ENCODE data around the gene KRTAP2-1. TPM values are rescaled to one million over a fixed set of nuclear protein-coding genes. Genes with fewer than 3 reads are reported as not detected.
"Not testable (repeated sequence)": the region's sequence is repeated elsewhere in the genome, so short reads cannot be mapped to it uniquely, and the experiment has no call there.

Gene KRTAP2-1
- not detected for polyA plus RNA-seq (2012; ENCODE audit: insufficient read depth, insufficient read length)

GRCh38 chr17:41046735-41047465 lies at the start of gene KRTAP2-1:
KRTAP2-1 (minus strand) TSS chr17:41047316; CDS start chr17:41047267, 49 bp downstream.
- DNase-seq (ENCODE audit: low read depth, low spot score) = not testable (repeated sequence)

GRCh38 chr17:41096055-41096454 lies 48.9 kb upstream of the KRTAP2-1 start:
- DNase-seq (ENCODE audit: low read depth, low spot score) = no peak
- H3K4me3 ChIP-seq (ENCODE audit: low read length) = no peak overlapping the region

More at GRCh38 chr17:41046735-41047465, at the start of gene KRTAP2-1:
- not testable (repeated sequence) for H3K4me3 ChIP-seq (ENCODE audit: low read length)

GRCh38 chr17:41088760-41089352 lies 41.7 kb upstream of the KRTAP2-1 start:
- H3K4me3 ChIP-seq (ENCODE audit: low read length); DNase-seq (ENCODE audit: low read depth, low spot score): not testable (repeated sequence)

DNA sequence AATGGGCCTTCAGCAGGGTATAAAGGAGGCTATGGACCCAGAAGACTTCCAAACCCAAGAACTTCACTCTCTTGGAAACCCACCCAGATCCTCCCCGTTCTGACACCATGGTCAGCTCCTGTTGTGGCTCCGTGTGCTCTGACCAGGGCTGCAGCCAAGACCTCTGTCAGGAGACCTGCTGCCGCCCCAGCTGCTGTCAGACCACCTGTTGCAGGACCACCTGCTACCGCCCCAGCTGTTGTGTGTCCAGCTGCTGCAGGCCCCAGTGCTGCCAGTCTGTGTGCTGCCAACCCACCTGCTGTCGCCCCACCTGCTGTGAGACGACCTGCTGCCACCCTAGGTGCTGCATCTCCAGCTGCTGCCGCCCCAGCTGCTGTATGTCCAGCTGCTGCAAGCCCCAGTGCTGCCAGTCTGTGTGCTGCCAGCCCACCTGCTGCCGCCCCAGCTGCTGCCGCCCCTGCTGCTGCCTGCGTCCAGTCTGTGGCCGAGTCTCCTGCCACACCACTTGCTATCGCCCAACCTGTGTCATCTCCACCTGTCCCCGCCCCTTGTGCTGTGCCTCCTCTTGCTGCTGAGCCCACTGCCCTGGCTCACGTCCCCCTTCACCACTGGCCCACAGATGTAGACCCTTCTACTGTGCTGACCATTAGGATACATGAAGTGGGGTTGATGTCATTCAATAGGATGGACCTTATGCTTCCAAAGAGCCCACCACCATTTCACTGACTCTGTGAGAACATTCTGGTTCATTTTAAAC lies 37.2 kb upstream of the KRTAP2-1 start, which contains the start of gene KRTAP4-7:
TSS of gene KRTAP4-7 (plus strand) at position 51 of the 757 bp plus-strand sequence. CDS start at position 108, 57 bp downstream.
- H3K4me3 ChIP-seq (ENCODE audit: low read length); DNase-seq (ENCODE audit: low read depth, low spot score): not testable (repeated sequence)

DNA sequence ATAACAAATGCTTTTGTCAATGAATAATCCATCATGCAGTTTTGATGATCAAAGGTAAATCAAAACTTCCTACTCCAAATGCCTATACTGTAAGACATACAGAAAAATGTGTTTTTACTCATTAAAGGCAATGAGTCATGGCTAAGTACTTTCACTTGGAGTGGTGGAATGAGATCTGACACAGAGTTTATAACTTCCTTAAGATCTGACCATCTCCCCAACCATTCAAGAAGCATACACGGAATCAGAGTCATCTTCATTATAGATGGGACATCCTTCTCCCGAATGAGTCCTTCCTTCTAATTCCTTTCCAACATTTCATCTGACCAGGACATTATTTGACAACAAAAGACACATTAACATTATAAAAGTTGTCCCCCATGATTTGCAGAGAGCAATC lies 36.3 kb upstream of the KRTAP2-1 start:
- not testable (repeated sequence) for H3K4me3 ChIP-seq (ENCODE audit: low read length); DNase-seq (ENCODE audit: low read depth, low spot score)

- DNase-seq (ENCODE audit: low read depth, low spot score) = no peak
- H3K4me3 ChIP-seq (ENCODE audit: low read length) = no peak overlapping the region
Observed at GRCh38 chr17:41082626-41083025, 35.5 kb upstream of the KRTAP2-1 start.

DNA sequence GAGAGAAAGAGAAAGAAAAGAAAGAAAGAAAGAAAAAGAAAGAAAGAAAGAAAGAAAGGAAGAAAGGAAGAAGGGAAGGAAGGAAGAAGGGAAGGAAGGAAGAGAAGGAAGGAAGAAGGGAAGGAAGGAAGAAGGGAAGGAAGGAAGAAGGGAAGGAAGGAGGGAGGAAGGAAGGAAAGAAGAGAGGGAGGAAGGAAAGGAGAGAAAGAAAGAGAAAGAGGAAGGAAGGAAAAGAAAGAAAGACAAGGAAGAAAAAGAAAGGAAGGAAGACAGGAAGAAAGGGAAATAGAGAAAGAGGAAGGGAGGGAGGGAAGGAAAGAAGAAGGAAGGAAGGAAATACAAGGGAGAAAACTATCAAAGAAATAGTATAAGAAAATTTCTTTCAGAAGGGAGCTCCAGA lies 29.7 kb upstream of the KRTAP2-1 start:
- H3K4me3 ChIP-seq (ENCODE audit: low read length) = no peak overlapping the region
- DNase-seq (ENCODE audit: low read depth, low spot score) = no peak

DNA sequence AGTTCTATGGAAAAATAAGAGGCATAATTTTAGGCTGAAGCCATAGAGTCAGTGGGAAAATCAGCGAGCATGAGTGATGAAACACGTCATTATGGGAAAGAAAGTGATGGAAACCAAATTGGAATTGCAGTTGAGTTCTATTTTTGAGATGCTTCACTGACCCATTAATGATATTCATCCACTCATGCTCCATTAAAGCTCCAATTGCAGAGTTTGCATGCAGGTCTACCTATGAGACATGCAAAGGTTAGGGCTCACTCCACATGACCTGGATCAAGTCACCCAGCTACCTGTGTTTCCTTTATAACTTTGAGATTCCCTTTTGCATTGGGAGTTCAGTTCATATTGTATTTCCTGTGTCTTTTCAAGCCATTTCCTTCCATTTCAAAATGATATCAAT lies 26.6 kb upstream of the KRTAP2-1 start:
- no peak overlapping the region for H3K4me3 ChIP-seq (ENCODE audit: low read length)
- DNase-seq (ENCODE audit: low read depth, low spot score) = no peak

GRCh38 chr17:41071606-41072360 lies 24.7 kb upstream of the KRTAP2-1 start:
- H3K4me3 ChIP-seq (ENCODE audit: low read length) = no peak overlapping the region
- DNase-seq (ENCODE audit: low read depth, low spot score) = no peak

DNA sequence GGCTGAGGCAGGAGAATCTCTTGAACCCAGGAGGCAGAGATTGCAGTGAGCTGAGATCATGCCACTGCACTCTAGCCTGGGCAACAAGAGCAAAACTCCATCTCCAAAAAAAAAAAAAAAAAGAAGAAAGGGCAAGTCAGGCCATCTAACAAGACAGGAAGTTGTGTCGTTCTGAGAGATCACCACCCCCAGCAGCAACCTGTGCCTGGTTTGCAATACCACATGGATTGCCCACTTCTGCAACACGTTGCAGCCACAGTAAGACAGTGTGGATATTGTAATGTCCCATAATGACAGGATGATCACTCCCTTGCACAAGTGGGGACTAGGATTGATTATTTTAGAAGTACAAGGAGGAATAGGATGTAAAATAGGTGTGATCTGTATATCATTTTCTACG lies 21.9 kb upstream of the KRTAP2-1 start:
- no peak for DNase-seq (ENCODE audit: low read depth, low spot score)
- H3K4me3 ChIP-seq (ENCODE audit: low read length) = no peak overlapping the region

- DNase-seq (ENCODE audit: low read depth, low spot score) = no peak
- no peak overlapping the region for H3K4me3 ChIP-seq (ENCODE audit: low read length)
Observed at GRCh38 chr17:41067281-41067680, 20.2 kb upstream of the KRTAP2-1 start.

- no peak within 1 kb of the TSS for H3K4me3 ChIP-seq (ENCODE audit: low read length)
- DNase-seq (ENCODE audit: low read depth, low spot score) = no peak
Observed at GRCh38 chr17:41065829-41066624, 18.9 kb upstream of the KRTAP2-1 start, which contains the start of gene KRTAP2-4. KRTAP2-4 (minus strand) TSS chr17:41065879; CDS start chr17:41065845, 34 bp downstream.

DNA sequence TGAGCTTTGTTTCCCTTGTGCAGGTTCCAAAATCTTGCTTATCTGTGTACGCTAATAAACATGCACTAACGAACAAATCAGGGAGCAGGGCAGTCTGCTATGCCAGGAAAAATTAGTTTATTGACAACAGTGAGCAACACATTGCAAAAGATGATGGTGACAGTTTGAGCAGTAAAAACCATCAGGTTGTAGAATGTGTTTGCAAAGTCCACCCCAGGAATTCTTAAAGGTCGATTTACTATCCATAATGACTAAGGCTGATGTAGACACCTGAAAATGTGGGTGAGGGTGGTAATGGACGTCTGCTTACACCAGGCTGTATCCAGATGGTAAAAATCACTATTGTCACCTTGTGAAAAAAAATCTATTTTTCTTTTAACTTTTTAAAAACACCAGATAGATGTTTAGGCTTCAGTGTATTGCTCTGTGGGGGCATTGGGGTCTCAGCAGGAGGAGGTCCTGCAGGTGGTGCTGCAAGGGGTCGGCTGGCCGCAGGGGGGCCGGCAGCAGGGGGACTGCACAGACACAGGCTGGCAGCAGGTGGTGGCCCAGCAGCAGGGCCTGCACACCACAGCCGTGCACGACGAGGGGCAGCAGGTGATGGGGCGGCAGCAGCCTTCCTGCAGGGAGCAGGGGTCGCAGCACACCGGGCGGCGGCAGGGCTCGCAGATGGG lies 18.0 kb upstream of the KRTAP2-1 start:
- DNase-seq (ENCODE audit: low read depth, low spot score); H3K4me3 ChIP-seq (ENCODE audit: low read length): not testable (repeated sequence)

DNA sequence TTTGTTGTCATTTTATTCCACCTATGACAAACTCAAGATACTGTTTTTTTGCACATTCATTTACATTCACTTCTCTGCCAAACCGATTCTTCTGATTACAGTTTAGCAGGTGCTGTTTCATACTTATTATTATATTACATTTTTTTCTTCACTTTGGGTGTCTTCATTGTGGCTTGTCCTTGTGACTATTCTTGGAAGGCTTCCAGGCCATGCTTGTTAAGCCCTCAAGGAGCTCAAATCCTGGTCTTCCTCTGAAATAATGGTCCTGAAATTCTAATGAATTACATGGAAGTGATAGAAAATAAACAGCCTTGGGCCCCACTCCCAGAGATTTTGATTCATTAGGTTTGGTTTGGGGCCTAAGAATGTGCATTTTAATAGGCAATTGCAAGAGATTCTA lies 17.2 kb upstream of the KRTAP2-1 start:
- H3K4me3 ChIP-seq (ENCODE audit: low read length) = no peak overlapping the region
- no peak for DNase-seq (ENCODE audit: low read depth, low spot score)

GRCh38 chr17:41063449-41063848 lies 16.3 kb upstream of the KRTAP2-1 start:
- DNase-seq (ENCODE audit: low read depth, low spot score) = no peak
- H3K4me3 ChIP-seq (ENCODE audit: low read length) = no peak overlapping the region

GRCh38 chr17:41061964-41062363 lies 14.8 kb upstream of the KRTAP2-1 start:
- DNase-seq (ENCODE audit: low read depth, low spot score) = no peak
- no peak overlapping the region for H3K4me3 ChIP-seq (ENCODE audit: low read length)

DNA sequence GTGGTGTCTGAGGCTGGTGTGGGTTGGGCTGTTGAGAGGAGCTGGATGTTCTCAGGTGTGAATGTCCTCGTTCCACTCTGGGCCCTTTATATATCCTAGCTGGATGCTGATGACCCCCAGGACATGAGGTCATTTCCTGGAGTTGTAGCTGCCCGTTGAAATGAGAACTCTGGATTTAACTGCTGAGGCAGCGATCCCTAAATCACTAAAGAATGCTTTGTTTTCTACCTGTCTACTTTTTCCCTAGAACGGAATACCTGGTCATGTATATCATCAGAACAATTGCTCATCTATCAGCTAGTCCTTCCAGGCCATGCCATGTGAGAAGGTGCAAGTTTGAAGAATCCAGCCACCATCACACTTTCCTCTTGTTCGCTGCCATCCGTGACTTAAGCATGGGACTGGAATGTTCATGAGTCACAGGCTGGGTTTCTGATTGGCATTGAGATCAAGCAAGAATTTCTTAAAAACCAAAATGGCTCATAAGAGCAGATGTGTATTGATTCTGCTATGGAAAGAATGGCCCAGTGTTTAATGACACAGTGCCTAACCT lies 13.0 kb upstream of the KRTAP2-1 start, which contains the start of gene KRTAP2-3:
TSS of gene KRTAP2-3 (minus strand) at position 63 of the 553 bp plus-strand sequence. CDS start 64 bp downstream, outside the sequence.
- DNase-seq (ENCODE audit: low read depth, low spot score) = no peak
- H3K4me3 ChIP-seq (ENCODE audit: low read length) = no peak within 1 kb of the TSS
